GM21737 (cell line): Measurements from ENCODE around the gene GYPC.
"Not testable (repeated sequence)": the region's sequence is repeated elsewhere in the genome, so short reads cannot be mapped to it uniquely, and the experiment has no call there.

Experiments used
- ATAC-seq: cut with Tn5 transposase; IDR thresholded peaks from one replicate; pipeline ENCODE4 v1.9.1; 2021; ENCODE audit warnings: mild to moderate bottlenecking, moderate library complexity; ENCODE audit not compliant: unreplicated experiment

Gene GYPC, protein sequence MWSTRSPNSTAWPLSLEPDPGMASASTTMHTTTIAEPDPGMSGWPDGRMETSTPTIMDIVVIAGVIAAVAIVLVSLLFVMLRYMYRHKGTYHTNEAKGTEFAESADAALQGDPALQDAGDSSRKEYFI

DNA sequence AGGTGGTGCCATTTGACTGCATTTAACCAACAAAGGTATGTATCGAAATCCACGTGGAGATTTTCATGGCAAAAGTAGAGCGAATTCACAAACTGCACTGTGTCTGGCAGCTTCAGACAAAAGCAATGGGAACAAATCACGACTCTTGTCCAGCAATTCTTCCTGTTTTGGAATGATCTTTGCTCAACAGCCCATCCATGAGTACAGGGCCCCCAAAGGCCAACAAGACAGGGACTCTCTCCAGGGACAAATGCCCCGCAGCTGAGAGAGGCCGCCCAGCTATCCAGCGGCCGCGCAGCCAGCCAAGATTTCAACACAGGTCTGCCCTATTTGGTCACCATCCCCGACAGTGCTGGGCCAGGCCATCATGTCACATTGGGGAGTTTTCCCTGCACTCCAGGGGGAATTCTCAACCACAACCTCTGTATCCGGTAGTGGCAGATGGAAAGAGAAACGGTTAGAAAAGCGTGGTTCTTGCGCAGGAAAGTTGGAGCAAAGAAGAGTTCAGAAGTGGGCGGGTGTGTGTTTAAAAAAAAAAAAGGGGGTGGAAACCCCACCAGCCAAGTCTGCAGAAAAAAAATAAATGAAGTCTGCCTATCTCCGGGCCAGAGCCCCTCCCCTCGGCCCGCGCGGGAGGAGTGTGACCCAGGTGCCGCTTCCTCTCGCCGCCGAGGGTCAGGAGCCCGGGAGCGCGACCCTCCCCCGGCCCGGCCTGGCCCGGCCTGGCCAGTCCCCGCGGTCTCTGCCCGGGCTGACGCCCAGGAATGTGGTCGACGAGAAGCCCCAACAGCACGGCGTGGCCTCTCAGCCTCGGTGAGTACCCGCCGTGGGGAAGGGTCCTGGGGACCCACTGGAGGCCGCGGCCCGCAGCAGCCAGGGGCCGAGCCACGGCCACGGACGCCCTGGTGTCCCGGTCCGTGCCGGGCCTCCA lies at the start of gene GYPC:
TSS of gene GYPC (plus strand) at position 659 of the 931 bp plus-strand sequence. CDS start at position 765, 106 bp downstream.
- peak; percentile 35 for ATAC-seq

DNA sequence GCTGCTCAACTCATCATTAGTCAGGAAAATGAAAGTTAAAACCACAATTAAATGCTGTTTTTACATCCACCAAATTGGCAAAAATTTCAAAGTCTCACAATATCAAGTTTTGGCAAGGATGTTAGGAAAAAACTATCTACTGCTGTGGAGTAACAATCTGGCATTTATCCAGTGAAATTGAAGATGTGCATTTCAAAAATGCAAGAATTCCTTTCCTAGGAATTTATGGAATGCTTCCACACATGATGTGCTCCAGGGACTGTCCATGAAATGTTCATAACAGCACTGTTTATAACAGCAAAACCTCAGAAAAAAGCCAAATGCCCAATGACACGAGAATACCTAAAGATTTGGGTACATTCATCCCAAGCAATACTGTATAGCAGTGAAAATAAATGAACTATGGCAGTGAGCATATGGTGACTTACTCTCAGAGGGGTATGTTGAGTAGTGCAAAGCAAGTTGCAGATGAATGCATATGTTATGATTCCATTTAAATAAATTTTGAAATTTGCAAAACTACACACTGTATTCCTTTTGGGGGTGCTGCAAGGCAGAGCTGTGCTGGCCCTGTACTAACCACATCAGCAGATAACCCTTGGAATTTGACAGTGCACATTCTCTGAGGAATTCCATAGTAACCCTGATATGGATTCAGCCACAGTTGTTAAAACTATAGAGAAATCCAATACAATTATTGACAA lies 41.3 kb upstream of the GYPC start:
- no peak for ATAC-seq

DNA sequence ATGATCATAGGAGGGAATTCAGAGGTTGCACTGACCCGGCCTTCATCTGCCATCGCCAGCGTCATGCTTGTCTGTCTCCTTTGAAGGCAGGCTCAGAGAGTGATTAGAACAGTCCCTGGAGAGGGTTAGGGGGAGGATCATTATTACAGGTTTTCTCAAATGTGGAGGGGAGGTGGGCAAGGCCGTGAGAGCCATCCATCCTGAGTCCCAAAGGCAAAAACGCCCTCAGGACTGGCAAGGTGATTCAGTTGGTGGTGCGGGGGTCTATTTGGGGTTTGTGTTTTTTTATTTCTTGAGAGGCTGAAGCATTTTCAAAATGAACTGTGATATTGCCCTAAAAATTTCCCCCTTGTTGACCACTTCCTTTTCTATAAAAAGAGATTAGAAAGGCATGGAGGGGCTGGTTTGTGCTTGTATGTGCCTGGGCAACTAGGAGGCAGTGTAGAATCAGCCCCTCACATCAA lies 39.3 kb upstream of the GYPC start:
- ATAC-seq, result no peak

DNA sequence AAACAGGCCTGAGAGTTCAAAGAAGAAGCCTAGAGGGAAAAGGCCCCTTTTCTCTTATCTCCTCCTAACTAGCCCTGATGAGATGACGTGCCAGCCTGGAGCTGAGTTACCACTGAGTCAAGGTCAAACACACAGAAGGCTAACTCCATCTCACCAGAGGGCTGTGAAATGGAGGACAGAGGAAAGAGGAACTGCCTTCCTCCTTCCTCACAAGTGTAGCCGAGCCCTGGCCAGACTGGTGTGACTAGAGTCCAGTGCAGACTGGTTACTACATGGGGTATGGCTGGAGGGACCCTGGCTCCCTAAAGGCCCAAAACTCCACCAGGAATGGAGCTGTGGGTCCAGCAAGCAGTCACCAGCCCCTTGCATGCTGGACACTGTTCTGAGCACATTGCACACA lies 35.7 kb upstream of the GYPC start:
- ATAC-seq, result no peak

DNA sequence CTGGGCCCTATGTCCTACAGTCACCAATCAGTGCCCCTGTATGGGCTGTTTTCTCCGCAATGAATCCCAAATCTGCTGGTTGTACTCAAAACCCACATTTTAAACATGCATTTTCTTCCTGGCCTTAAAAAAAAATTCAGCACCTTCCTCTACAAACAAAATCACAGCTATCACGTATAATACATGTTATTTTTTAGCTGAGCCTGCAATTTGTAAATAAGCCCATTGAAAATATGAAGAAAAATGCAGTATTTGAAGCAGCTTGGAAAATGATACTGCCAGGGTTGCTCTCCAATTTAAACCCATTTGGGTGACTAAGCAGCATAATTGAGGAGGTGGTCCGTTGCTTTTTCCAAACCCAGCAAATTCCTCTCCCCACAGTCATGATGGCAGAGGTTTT lies 33.0 kb upstream of the GYPC start:
- no peak for ATAC-seq

DNA sequence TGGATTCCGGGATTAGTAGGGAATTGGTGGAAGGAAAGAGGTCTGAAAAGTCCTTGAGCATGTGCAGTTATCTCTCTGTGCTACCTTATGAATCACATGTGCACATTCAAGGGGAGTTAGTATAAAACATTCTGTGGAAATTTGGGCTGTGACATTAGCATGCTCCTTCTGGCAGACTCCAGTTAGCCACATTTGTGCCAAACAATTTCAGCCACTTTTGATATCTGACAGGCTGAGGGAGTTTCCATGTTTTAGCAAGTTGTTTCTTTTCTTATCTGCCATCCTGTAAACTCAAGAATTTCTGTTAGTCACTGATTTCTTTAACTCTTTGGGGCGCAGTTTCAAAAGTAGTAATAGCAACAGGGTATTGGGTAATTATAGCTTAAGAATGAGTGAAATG lies 28.3 kb upstream of the GYPC start:
- no peak for ATAC-seq

- ATAC-seq, result no peak
Observed at GRCh38 chr2:126634273-126634861, 21.6 kb upstream of the GYPC start.

DNA sequence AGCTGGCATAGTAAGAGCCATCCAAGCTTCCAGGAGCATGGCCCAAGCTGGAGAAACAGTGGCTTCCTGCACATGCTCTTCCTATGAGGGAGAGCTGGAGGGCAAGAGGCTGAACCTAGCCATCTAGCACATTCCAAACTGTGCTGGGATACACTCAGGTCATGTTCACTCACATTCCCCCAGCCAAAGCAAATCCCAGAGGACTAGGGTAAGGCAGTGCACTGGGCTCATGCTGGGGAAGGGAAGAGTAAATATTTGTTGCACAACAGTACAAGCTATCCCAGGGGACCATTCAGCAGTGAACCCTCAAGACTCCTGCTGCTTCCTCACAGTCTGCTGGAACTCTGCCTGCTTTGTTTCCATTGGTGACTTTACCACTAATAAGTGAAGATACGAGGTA lies 20.7 kb upstream of the GYPC start:
- no peak for ATAC-seq

- ATAC-seq, result no peak
Observed at GRCh38 chr2:126635736-126636135, 20.2 kb upstream of the GYPC start.

- ATAC-seq, result no peak
Observed at GRCh38 chr2:126637386-126637785, 18.6 kb upstream of the GYPC start.

- no peak for ATAC-seq
Observed at GRCh38 chr2:126638746-126639145, 17.2 kb upstream of the GYPC start.

- ATAC-seq, result no peak
Observed at GRCh38 chr2:126639276-126639675, 16.7 kb upstream of the GYPC start.

DNA sequence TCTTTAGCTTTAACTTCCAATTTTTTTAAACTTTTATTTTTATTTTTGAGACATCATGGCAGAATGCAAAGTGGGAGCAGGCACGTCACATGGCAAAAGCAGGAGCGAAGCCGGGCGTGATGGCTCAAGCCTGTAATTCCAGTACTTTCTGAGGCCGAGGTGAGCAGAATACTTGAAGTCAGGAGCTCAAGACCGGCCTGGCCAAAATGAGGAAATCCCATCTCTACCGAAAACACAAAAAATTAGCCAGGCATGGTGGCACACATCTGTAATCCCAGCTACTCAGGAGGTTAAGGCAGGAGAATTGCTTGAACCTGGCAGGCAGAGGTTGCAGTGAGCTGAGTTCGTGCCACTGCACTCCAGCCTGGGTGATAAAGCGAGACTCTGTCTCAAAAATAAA lies 14.7 kb upstream of the GYPC start:
- ATAC-seq, result not testable (repeated sequence)

DNA sequence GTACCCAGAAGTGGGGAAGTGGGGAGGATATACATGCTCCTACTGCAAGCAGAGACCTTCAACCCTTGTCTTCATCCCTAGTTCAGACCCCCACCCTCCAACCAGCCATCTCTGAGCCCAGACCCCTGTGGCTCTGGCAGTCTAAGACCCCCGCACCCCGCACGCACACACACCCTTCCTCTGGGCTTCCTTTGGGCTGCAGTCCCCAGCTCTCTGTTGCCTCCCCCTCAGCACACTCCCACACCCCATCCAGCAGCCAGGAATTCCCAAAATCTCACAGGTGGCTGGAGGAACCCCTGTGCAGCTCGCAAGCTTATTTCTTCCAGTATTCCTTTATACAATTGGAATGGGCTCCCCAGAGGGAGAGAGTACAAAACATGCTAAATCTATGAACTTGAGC lies 13.9 kb upstream of the GYPC start:
- ATAC-seq, result no peak

DNA sequence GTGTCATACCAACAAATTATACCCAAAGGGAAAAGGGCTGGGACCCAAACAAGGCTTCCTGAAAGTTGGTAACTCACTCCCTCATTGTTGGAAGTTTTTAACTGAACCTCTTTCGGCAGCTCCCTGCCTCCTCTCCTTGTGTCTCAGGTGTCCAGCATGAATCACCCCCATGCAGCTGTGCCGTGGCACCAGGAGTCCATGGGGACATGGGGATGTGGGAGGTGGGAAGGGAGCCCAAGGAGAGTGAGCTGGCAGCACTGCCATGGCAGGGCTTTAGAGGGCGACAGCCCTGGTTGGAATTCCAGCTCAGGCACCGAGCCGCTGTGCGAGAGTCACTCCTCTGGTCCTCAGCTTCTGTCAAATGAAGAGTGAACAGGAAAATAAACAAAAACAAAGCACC lies 12.5 kb upstream of the GYPC start:
- ATAC-seq, result no peak

- ATAC-seq, result no peak
Observed at GRCh38 chr2:126643972-126644371, 12.0 kb upstream of the GYPC start.

DNA sequence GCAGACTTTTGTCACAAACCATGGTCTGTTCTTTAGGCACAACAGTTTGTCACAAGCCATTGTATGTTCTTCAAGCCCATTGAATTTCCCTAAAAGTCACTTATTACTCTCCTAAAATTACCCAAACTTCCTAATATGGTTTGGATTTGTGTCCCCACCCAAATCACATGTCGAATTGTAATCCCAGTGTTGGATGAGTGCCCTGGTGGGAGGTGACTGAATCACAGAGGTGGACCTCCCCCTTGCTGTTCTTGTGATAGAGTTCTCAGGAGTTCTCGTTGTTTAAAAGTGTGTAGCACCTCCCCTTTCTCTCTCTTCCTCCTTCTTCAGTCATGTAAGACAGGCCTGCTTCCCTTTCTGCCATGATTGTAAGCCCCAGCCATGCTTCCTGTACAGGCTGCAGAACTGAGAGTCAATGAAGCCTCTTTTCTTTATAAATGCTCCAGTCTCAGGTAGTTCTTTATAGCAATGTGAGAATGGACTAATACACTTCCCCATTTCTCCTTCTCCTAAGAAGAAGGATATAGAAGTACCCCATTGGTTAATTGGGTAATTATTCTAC lies 11.2 kb upstream of the GYPC start:
- ATAC-seq, result peak; percentile 79

DNA sequence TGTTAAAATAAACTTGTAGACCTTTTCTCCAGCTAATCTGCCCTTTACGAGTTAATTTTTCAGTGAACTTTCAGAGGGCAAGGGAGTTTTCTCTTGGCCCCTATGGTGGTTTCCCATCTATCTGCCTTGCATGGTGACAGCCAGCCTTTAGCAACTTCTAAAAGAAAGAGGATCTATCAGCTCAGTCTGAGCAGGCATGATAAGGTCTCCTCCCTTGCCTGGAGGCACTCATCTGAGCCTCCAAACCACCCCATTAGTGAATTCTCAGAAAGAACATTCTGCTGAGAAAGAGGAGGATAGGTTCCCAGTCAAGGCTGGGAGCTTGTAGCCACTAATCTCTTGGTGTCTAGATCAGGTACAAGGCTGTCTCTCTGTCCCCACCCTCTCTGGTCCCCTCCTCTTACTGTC lies 10.7 kb upstream of the GYPC start:
- ATAC-seq, result peak; percentile 40

- no peak for ATAC-seq
Observed at GRCh38 chr2:126646026-126646425, 9.9 kb upstream of the GYPC start.

GRCh38 chr2:126647714-126648344 lies 8.1 kb upstream of the GYPC start:
- ATAC-seq, result not testable (repeated sequence)
